ENCODE data around the gene SRPX2. TPM values are rescaled to one million over a fixed set of nuclear protein-coding genes. Genes with fewer than 3 reads are reported as not detected.

SRPX2 gene
- total and polyA plus RNA-seq, 9 of the 15 experiments (the other 6 are each of a cell fraction or from before 2014, with no cell fraction given): 0.13 to 0.20 TPM; not detected in 7

GRCh38 chrX:100704581-100705203 lies 60.7 kb downstream of the SRPX2 start (continued):
- TF ChIP-seq CHD7 (IDR thresholded peaks at IDR 0.05; ENCODE audit: low read depth, low read length) (no peak), ZC3H8 (IDR thresholded peaks at IDR 0.05) (no peak), RREB1 (CRISPR knock-in tag; IDR thresholded peaks at IDR 0.05) (no peak), GABPB1 (CRISPR knock-in tag; IDR thresholded peaks at IDR 0.05) (no peak), RBM34 (IDR thresholded peaks at IDR 0.05; ENCODE audit: borderline replicate concordance, insufficient read depth, low read length) (no peak), THAP12 (CRISPR knock-in tag; IDR thresholded peaks at IDR 0.05) (no peak)
